Activated CD4-positive, alpha-beta T cell treated with anti-CD3 and anti-CD28 coated beads for 4 hours (primary cell): ENCODE measurements around the gene DIO1.
"Not testable (repeated sequence)": the region's sequence is repeated elsewhere in the genome, so short reads cannot be mapped to it uniquely, and the experiment has no call there.

Source experiments
- DNase-seq, 2 donors: peaks; one replicate each; pipeline ENCODE4 v3.0.0-alpha.2; 2020

Gene DIO1

DNA sequence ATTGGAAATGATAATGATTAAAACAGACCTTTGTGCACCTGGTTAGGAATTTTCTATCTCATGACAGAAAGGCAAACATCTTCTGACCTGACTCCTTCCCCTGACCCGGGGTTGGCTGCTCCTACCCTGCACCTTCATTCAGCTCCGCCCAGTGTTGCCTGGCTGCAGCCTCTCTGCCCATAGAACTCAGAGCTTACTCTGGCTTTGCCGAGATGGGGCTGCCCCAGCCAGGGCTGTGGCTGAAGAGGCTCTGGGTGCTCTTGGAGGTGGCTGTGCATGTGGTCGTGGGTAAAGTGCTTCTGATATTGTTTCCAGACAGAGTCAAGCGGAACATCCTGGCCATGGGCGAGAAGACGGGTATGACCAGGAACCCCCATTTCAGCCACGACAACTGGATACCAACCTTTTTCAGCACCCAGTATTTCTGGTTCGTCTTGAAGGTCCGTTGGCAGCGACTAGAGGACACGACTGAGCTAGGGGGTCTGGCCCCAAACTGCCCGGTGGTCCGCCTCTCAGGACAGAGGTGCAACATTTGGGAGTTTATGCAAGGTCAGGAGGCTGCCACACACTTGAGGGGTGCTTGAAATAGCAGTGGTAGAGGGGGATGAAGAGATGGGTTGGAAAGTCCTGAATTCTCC, at the start of gene DIO1:
TSS of gene DIO1 (plus strand) at position 189 of the 638 bp plus-strand sequence. CDS start at position 213, 24 bp downstream.
- DNase-seq: no peak

DNA sequence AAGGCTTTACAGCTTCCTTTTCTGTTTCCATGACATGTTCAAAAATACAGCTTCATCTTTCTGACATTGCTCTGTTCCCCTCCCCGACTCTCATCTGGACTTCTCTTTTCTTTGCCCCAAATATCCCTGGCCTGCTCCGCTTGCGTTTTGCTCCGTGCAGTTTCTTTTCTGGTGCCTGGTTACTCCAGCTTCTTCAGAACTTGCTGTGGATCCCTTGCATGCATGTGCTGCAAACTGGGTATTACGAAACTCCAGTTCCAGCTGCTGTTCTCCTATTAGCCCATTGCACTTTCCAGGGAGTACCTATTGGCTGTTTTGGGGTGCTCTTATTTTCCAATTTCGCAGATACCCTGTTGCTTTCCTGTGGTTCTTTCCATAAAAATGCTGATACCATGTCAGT, 46.0 kb upstream of the DIO1 start:
- DNase-seq: no peak

DNA sequence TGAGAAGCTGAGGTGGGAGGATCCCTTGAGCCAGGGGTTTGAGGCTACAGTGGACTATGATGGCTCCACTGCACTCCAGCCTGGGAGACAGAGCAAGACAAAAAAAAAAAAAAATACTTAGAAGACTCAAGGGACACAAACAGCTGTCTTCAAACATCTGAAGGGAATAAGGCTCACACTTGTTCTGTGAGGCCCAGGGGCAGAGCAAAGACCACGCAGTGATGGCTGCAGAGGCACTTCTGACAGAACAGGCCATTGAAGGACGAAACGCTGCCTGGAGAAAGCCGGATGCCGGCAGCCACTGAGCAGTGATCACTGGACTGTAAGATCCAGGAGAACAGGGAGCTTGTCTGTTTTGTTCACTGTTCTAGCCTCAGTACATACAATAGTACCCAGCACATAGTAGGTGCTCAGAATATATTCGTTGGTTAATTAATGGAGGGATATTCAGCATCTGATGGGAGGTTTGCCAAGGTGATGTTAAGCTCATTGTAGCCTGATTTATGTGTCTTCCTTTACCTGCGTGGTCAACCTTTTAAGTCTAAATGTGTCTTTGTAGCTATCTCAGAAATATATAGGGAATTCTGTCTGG, 43.8 kb upstream of the DIO1 start:
- no peak for DNase-seq

- no peak for DNase-seq
Observed at GRCh38 chr1:53851571-53852285, 42.3 kb upstream of the DIO1 start.

DNA sequence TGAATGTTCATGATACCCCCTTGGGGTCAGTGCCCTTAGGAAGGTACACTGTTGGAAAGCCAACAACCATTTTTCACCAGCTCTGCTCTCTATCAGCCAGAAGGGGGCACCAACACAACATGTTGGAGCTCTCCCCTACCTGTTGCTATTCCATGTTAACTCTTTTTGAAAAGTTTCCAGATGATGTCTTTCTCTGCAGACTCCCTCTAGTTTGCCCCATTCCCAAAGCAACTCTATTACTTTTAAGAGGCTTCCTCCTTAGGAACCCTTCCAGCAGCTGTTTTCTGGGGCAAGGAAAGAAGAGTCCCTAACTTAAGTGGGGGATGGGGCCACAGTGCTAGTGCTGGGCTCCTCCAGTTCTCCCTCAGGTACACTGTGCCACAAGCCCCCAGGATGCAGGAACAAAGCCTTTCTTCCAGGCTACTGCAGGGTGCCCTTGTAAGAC, 33.0 kb upstream of the DIO1 start:
- DNase-seq: peak; percentile 46 to 51

GRCh38 chr1:53862507-53862906, 31.5 kb upstream of the DIO1 start:
- DNase-seq: no peak

DNA sequence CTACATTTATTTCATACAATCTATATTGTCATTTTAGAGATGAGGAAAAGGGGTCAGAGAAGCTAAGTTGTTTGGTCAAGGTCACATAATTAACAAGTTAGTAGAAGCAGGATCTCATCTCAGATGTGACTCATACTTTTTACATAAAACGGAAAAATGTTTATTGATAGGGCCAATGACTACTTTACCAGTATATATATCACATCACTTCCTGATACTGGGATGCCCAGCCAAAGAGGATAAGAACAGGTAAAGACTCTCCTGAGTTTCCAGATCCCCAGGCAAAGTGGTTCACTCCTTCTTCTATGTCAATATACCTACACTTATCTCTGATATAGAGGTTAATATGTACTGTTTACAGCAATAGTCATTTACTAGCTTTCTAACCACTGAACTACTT, 25.4 kb upstream of the DIO1 start:
- no peak for DNase-seq

DNA sequence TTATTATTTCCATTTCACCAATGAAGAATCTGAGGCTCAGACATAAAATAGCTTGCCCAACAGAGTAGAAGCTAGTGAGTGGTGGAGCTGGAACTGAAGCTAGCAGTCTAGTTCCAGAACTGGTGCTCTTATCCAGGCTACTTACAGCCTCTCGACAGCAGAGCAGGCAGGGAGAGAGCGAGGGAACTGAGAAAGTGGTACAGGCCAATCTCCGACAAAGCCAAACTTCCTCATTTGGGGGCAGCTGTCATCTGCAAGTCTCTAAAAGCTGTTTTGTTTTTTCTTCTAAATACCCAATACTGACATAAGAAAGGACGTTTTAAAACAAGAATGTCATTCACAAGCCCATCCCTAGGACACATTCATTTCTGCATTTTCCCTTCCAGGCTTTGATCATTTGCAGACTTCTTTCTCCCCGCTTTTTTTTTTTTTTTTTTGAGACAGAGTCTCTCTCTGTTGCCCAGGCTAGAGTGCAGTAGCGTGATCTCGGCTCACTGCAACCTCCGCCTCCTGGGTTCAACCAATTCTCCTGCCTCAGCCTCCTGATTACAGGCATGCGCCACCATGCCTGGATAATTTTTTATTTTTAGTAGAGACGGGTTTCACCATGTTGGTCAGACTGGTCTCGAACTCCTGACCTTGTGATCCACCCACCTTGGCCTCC, 24.4 kb upstream of the DIO1 start:
- DNase-seq: no peak

DNA sequence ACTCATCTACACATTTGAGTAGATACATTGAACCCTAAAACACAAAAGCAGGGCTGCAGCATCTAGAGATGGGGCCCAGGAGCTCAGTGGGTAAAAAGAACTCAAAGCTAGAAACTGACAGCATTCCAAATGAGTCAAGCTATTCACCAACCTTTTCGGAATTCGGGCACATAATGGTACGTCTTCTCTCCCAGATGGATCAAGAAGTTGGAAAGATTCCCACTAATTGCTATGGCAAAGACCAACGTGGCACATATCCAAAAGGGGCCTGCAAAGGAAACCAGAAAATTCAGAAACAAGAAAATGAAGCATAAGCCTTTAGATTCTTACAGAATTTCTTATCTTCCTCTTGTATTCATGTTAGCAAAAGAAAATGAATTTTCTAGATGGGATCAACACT, 22.8 kb upstream of the DIO1 start:
- no peak for DNase-seq

GRCh38 chr1:53871773-53872484, 22.1 kb upstream of the DIO1 start:
- no peak for DNase-seq

- DNase-seq: not testable (repeated sequence)
Observed at GRCh38 chr1:53875150-53875549, 18.8 kb upstream of the DIO1 start.

GRCh38 chr1:53878492-53879105, 15.4 kb upstream of the DIO1 start:
- DNase-seq: no peak

DNA sequence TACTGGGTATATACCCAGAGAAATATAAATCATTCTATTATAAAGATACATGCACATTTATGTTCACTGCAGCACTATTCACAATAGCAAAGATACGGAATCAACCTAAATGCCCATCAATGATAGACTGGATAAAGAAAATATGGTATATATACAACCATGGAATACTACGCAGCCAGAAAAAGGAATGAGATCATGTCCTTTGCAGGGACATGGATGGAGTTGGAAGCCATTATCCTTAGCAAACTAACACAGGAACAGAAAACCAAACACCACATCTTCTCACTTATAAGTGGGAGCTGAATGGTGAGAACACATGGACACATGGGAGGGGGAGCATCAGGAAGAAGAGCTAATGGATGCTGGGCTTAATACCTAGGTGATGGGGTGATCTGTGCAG, 12.1 kb upstream of the DIO1 start:
- not testable (repeated sequence) for DNase-seq

DNA sequence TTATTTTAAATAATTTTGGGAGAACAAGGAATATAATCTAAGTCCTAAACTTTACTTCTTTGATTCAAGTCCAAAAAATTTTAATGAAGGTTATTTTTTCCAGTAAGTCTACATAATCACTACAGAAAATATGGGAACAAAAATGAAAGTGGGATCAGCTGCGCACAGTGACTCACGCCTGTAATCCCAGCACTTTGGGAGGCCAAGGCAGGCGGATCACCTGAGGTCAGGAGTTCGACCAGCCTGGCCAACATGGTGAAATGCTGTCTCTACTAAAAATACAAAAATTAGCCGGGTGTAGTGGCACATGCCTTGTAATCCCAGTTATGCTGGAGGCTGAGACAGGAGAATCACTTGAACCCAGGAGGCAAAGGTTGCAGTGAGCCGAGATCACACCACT, 10.4 kb upstream of the DIO1 start:
- not testable (repeated sequence) for DNase-seq

GRCh38 chr1:53888681-53889080, 5.3 kb upstream of the DIO1 start:
- DNase-seq: no peak

GRCh38 chr1:53889304-53890298, 4.4 kb upstream of the DIO1 start, which contains the start of gene YIPF1:
Gene YIPF1, minus strand, starts transcription at chr1:53889797. Its CDS starts 860 bp downstream, at chr1:53888937.
- DNase-seq: peak; percentile 81 to 85

DNA sequence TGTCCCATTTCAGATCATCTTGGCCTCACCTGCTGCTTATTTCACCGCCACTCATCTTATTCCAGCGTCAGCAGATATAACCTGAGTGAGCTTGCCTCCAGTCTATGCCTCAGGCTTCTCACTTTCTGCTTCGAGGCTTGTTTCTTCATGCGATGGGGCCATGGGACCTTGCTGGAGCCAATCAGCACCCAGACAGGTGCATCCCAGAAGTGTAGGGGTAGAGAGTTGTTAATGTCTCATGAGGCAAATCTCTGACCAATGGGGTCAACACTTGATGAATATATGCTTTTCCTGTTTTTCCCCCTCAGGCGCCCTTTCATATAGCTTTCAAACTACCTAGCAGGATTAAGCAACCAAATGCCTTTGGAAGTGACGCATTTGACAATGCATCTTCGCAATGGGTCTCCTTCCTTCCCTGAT, 3.5 kb upstream of the DIO1 start:
- no peak for DNase-seq

GRCh38 chr1:53891018-53891417, 3.0 kb upstream of the DIO1 start:
- no peak for DNase-seq

GRCh38 chr1:53891678-53892077, 2.3 kb upstream of the DIO1 start:
- no peak for DNase-seq

DNA sequence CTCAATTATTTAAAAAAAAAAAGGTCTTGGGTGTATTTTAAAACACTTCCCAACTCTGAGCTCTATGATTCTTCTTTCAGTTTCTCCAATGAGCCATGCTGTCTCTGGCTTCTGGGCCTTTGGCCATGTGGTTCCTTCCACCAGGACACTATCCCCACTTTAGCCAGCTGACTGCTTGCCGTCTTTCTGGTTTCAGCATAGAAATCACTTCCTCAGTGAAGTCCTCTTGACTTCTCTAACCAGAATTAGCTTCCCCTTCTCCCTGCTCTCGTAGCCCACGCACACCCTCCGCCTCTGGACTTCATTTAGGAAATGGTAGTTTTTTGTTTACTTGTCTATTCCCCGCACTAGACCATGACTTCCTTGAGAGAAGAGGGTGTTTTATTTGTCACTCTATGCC, 1.1 kb upstream of the DIO1 start:
- no peak for DNase-seq

- no peak for DNase-seq
Observed at GRCh38 chr1:53894644-53895043, 657 bp downstream of the DIO1 start.
